ENCODE results near the gene ZNF521.

Gene ZNF521

GRCh38 chr18:25044694-25045093, 307.3 kb downstream of the ZNF521 start:
- no peak overlapping the region for H2AK5ac ChIP-seq (ENCODE audit: low read length)
- H2BK5ac ChIP-seq (ENCODE audit: low read depth, low read length, poor library complexity): no peak overlapping the region
- DNase-seq: no peak
- no peak overlapping the region for H2AFZ ChIP-seq (ENCODE audit: insufficient read depth, low read length, poor library complexity)
- no peak overlapping the region for H3K4me3 ChIP-seq (ENCODE audit: low read depth, low read length)
- H3K27ac ChIP-seq (ENCODE audit: low read depth, low read length): no peak overlapping the region
- no peak overlapping the region for H3K4me2 ChIP-seq (ENCODE audit: low read length)
- no peak overlapping the region for H3K9ac ChIP-seq (ENCODE audit: low read length)
- H4K91ac ChIP-seq (ENCODE audit: low read depth, low read length): no peak overlapping the region
- WGBS (ENCODE audit: extremely low coverage, insufficient coverage, insufficient read length): no CpG with 5 or more reads among the region's 2 CpGs
- no peak overlapping the region for H3K18ac ChIP-seq (ENCODE audit: low read length)
- H3K9me3 ChIP-seq (ENCODE audit: insufficient read depth, low read depth, low read length): no peaks in the 10 kb centered on the region
- H2BK120ac ChIP-seq (ENCODE audit: insufficient read depth, low read length, poor library complexity): no peak overlapping the region
- no peak overlapping the region for H4K8ac ChIP-seq (ENCODE audit: low read depth, low read length)
- no peaks in the 10 kb centered on the region for H3K36me3 ChIP-seq (ENCODE audit: control insufficient read depth in 1 of 2, insufficient read depth in 2 of 2, low read length in 2 of 2)
- no peak overlapping the region for H3K4ac ChIP-seq (ENCODE audit: low read depth, low read length)
- no peaks in the 10 kb centered on the region for H3K79me2 ChIP-seq (ENCODE audit: control insufficient read depth, insufficient read depth, low read length, poor library complexity)
- H3K23ac ChIP-seq (ENCODE audit: low read length): no peak overlapping the region
- no peak overlapping the region for H4K12ac ChIP-seq (ENCODE audit: low read depth, low read length)
- H3K4me1 ChIP-seq (ENCODE audit: control insufficient read depth in 1 of 2, insufficient read depth in 2 of 2, low read length in 2 of 2): peaks cover 0 to 3% of the 10 kb centered on the region in 2 experiments
- H3K14ac ChIP-seq (ENCODE audit: low read length): no peak overlapping the region
- no peaks in the 10 kb centered on the region for H3K27me3 ChIP-seq (ENCODE audit: insufficient read depth, low read length)
- H3K79me1 ChIP-seq (ENCODE audit: low read length): no peaks in the 10 kb centered on the region
- no peak overlapping the region for H2BK12ac ChIP-seq (ENCODE audit: low read length)

GRCh38 chr18:25043104-25043503, 308.9 kb downstream of the ZNF521 start:
- H4K12ac ChIP-seq (ENCODE audit: low read depth, low read length): no peak overlapping the region
- H3K9me3 ChIP-seq (ENCODE audit: insufficient read depth, low read depth, low read length): no peaks in the 10 kb centered on the region
- whole genome bisulfite sequencing (ENCODE audit: extremely low coverage, insufficient coverage, insufficient read length): no CpG with 5 or more reads among the region's 4 CpGs
- no peaks in the 10 kb centered on the region for H3K36me3 ChIP-seq (ENCODE audit: control insufficient read depth in 1 of 2, insufficient read depth in 2 of 2, low read length in 2 of 2)
- H3K4me1 ChIP-seq (ENCODE audit: control insufficient read depth in 1 of 2, insufficient read depth in 2 of 2, low read length in 2 of 2): peaks cover 0 to 3% of the 10 kb centered on the region in 2 experiments
- H3K79me1 ChIP-seq (ENCODE audit: low read length): no peaks in the 10 kb centered on the region
- no peak overlapping the region for H2AK5ac ChIP-seq (ENCODE audit: low read length)
- no peak overlapping the region for H3K27ac ChIP-seq (ENCODE audit: low read depth, low read length)
- H4K91ac ChIP-seq (ENCODE audit: low read depth, low read length): no peak overlapping the region
- no peak overlapping the region for H4K8ac ChIP-seq (ENCODE audit: low read depth, low read length)
- H3K9ac ChIP-seq (ENCODE audit: low read length): no peak overlapping the region
- no peak overlapping the region for H2AFZ ChIP-seq (ENCODE audit: insufficient read depth, low read length, poor library complexity)
- no peak overlapping the region for H3K4me2 ChIP-seq (ENCODE audit: low read length)
- no peak overlapping the region for H3K4ac ChIP-seq (ENCODE audit: low read depth, low read length)
- no peak overlapping the region for H2BK12ac ChIP-seq (ENCODE audit: low read length)
- H3K27me3 ChIP-seq (ENCODE audit: insufficient read depth, low read length): no peaks in the 10 kb centered on the region
- H3K23ac ChIP-seq (ENCODE audit: low read length): no peak overlapping the region
- no peaks in the 10 kb centered on the region for H3K79me2 ChIP-seq (ENCODE audit: control insufficient read depth, insufficient read depth, low read length, poor library complexity)
- no peak for DNase-seq
- H3K18ac ChIP-seq (ENCODE audit: low read length): no peak overlapping the region
- no peak overlapping the region for H2BK5ac ChIP-seq (ENCODE audit: low read depth, low read length, poor library complexity)
- H3K14ac ChIP-seq (ENCODE audit: low read length): no peak overlapping the region
- H2BK120ac ChIP-seq (ENCODE audit: insufficient read depth, low read length, poor library complexity): no peak overlapping the region
- no peak overlapping the region for H3K4me3 ChIP-seq (ENCODE audit: low read depth, low read length)

- H2BK5ac ChIP-seq (ENCODE audit: low read depth, low read length, poor library complexity): no peak overlapping the region
- no peaks in the 10 kb centered on the region for H3K79me2 ChIP-seq (ENCODE audit: control insufficient read depth, insufficient read depth, low read length, poor library complexity)
- no peaks in the 10 kb centered on the region for H3K4me1 ChIP-seq (ENCODE audit: control insufficient read depth in 1 of 2, insufficient read depth in 2 of 2, low read length in 2 of 2)
- H3K27ac ChIP-seq (ENCODE audit: low read depth, low read length): no peak overlapping the region
- no peak overlapping the region for H3K18ac ChIP-seq (ENCODE audit: low read length)
- H2BK120ac ChIP-seq (ENCODE audit: insufficient read depth, low read length, poor library complexity): no peak overlapping the region
- no peaks in the 10 kb centered on the region for H3K36me3 ChIP-seq (ENCODE audit: control insufficient read depth in 1 of 2, insufficient read depth in 2 of 2, low read length in 2 of 2)
- no peak overlapping the region for H2AK5ac ChIP-seq (ENCODE audit: low read length)
- no CpG with 5 or more reads among the region's 4 CpGs for WGBS (ENCODE audit: extremely low coverage, insufficient coverage, insufficient read length)
- H3K4ac ChIP-seq (ENCODE audit: low read depth, low read length): no peak overlapping the region
- H3K23ac ChIP-seq (ENCODE audit: low read length): no peak overlapping the region
- H4K91ac ChIP-seq (ENCODE audit: low read depth, low read length): no peak overlapping the region
- H2AFZ ChIP-seq (ENCODE audit: insufficient read depth, low read length, poor library complexity): no peak overlapping the region
- H3K4me2 ChIP-seq (ENCODE audit: low read length): no peak overlapping the region
- H3K9me3 ChIP-seq (ENCODE audit: insufficient read depth, low read depth, low read length): no peaks in the 10 kb centered on the region
- no peaks in the 10 kb centered on the region for H3K27me3 ChIP-seq (ENCODE audit: insufficient read depth, low read length)
- no peaks in the 10 kb centered on the region for H3K79me1 ChIP-seq (ENCODE audit: low read length)
- H4K12ac ChIP-seq (ENCODE audit: low read depth, low read length): no peak overlapping the region
- no peak for DNase-seq
- H3K4me3 ChIP-seq (ENCODE audit: low read depth, low read length): no peak overlapping the region
- no peak overlapping the region for H2BK12ac ChIP-seq (ENCODE audit: low read length)
- H4K8ac ChIP-seq (ENCODE audit: low read depth, low read length): no peak overlapping the region
- H3K14ac ChIP-seq (ENCODE audit: low read length): no peak overlapping the region
- no peak overlapping the region for H3K9ac ChIP-seq (ENCODE audit: low read length)
Observed at GRCh38 chr18:25042641-25043051, 309.3 kb downstream of the ZNF521 start.

GRCh38 chr18:25039781-25040180, 312.2 kb downstream of the ZNF521 start:
- H3K14ac ChIP-seq (ENCODE audit: low read length): no peak overlapping the region
- no peak overlapping the region for H3K9ac ChIP-seq (ENCODE audit: low read length)
- H2BK120ac ChIP-seq (ENCODE audit: insufficient read depth, low read length, poor library complexity): no peak overlapping the region
- no peaks in the 10 kb centered on the region for H3K79me2 ChIP-seq (ENCODE audit: control insufficient read depth, insufficient read depth, low read length, poor library complexity)
- H2AK5ac ChIP-seq (ENCODE audit: low read length): no peak overlapping the region
- no peaks in the 10 kb centered on the region for H3K79me1 ChIP-seq (ENCODE audit: low read length)
- H3K27me3 ChIP-seq (ENCODE audit: insufficient read depth, low read length): no peaks in the 10 kb centered on the region
- no peaks in the 10 kb centered on the region for H3K9me3 ChIP-seq (ENCODE audit: insufficient read depth, low read depth, low read length)
- no peak overlapping the region for H2AFZ ChIP-seq (ENCODE audit: insufficient read depth, low read length, poor library complexity)
- no peak overlapping the region for H4K91ac ChIP-seq (ENCODE audit: low read depth, low read length)
- H3K27ac ChIP-seq (ENCODE audit: low read depth, low read length): no peak overlapping the region
- H3K36me3 ChIP-seq (ENCODE audit: control insufficient read depth in 1 of 2, insufficient read depth in 2 of 2, low read length in 2 of 2): no peaks in the 10 kb centered on the region
- no peak overlapping the region for H3K4ac ChIP-seq (ENCODE audit: low read depth, low read length)
- no peak overlapping the region for H3K23ac ChIP-seq (ENCODE audit: low read length)
- no CpG with 5 or more reads among the region's 3 CpGs for WGBS (ENCODE audit: extremely low coverage, insufficient coverage, insufficient read length)
- no peak overlapping the region for H3K4me3 ChIP-seq (ENCODE audit: low read depth, low read length)
- H4K8ac ChIP-seq (ENCODE audit: low read depth, low read length): no peak overlapping the region
- no peak overlapping the region for H4K12ac ChIP-seq (ENCODE audit: low read depth, low read length)
- H2BK5ac ChIP-seq (ENCODE audit: low read depth, low read length, poor library complexity): no peak overlapping the region
- no peak overlapping the region for H2BK12ac ChIP-seq (ENCODE audit: low read length)
- H3K4me1 ChIP-seq (ENCODE audit: control insufficient read depth in 1 of 2, insufficient read depth in 2 of 2, low read length in 2 of 2): no peaks in the 10 kb centered on the region
- peak; percentile 70 to 72 for DNase-seq
- H3K4me2 ChIP-seq (ENCODE audit: low read length): no peak overlapping the region
- H3K18ac ChIP-seq (ENCODE audit: low read length): no peak overlapping the region
